GM19099 (cell line): Measurements from ENCODE around the gene CCSER1.

ENCODE experiments used
- POLR2A ChIP-seq: IDR thresholded peaks from 3 replicates; pipeline ENCODE4 v1.6.1; 2011; ENCODE audit warnings: low read depth; ENCODE audit not compliant: insufficient read length; ENCODE audit errors: extremely low read depth

Gene CCSER1

DNA sequence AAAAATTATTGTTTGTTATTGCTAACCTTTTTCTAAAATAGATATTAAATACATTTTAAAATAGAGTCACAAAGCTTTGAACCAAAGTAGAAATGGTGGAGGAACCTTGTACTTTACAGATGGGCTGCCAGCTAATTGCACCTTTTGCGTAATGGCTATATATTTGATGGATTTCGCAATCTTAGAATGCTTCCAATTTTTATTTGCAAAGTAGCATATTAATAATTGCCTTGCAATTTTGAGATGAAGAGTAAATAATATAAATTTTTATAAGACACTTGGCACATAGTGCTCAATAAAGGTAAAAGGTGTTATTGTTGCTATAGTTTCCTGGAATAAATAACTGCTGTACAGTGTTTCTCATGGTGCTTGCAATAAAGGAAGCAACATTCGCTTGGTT is 533.5 kb downstream of the CCSER1 start:
- no peak for TF ChIP-seq POLR2A

DNA sequence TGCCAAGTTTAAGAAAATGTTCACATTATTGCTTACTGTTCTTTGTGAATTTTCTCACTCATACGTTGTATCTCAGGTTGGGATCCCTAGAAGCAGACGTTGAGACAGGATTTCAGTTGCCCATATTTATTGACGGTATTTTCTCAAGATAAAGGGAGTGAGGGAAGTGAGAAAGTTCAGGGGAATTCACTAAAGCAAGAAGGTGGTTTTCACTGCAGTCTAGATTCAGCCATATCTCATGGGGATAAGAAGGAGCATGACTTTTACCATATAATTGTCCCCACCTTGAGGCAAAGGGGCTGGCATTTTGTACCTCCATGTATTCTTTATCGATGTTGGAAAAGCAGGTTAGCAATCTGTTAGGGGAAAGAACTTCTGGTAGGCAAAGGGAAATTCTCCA is 543.0 kb downstream of the CCSER1 start:
- no peak for TF ChIP-seq POLR2A

DNA sequence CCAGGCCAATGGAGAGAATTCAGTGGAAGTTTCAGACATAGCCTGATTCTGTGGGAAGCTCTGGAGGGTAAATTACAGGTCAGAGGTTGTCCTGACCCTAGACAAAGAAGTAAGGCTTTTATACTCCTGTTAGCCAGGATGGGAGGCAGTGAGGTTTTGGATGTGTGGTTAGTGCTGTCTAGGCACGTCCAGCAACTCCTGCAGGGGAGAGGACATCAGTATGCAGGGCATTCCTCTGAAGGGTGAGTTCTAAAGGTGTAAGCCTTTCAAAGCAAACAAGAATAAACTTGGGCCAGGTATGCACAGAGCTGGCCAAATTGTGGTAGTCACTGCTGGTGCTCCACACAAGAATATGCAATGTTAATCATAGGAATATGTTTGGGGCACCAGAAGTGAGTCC is 562.5 kb downstream of the CCSER1 start:
- no peak for TF ChIP-seq POLR2A

DNA sequence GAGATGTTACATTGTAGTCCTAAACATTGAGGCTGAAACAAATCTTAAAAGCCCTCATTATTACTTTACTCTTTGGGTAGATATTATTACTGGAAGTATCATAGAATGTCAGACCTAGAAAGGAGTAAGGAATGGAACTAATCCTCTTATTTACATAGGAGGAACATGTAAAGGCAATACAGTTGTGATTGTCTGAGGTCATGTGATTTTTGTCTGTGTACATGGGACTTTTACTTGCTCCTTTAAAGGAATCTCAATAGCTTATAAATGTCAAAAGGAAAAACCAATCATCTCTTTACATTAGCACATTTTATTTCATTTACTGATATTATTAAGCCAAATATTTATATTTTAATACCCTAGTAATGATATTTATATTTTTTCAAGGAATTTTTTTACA is 568.2 kb downstream of the CCSER1 start:
- TF ChIP-seq POLR2A, result no peak

DNA sequence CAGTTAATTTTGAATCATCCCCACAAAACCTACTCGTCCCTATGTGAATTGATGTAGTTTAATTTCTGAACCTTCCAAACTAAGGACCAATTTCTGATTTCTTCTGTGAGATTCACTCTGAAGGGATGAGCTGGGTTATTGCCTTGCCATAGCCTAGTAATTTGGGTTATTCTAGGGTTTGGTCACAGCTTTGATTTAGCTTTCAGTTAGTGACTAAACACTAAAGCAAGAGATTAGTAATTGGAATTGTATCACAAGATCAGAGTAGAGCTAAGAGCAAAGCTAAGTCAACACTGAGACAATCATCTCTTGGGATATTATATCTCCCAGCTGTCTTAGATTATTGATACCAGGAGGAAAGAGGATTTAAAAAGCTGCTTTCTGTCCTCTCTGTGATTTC is 588.0 kb downstream of the CCSER1 start:
- no peak for TF ChIP-seq POLR2A

DNA sequence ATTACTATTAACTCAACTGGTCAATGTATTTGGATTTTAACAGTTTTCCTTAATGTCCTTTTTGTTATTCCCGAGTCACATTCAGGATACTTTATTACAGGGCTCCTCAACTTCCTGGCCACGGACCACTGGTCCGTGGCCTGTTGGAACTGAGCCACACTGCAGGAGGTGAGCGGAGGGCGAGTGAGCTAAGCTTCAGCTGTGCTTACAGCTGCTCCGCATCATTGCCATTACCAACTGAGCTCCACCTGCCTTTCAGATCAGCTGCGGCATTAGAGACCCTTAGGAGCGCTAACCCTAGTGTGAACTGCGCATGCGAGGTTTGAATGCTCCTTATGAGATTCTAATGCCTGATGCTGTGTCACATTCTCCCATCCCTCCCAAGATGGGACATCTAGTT is 591.7 kb downstream of the CCSER1 start:
- TF ChIP-seq POLR2A, result no peak

DNA sequence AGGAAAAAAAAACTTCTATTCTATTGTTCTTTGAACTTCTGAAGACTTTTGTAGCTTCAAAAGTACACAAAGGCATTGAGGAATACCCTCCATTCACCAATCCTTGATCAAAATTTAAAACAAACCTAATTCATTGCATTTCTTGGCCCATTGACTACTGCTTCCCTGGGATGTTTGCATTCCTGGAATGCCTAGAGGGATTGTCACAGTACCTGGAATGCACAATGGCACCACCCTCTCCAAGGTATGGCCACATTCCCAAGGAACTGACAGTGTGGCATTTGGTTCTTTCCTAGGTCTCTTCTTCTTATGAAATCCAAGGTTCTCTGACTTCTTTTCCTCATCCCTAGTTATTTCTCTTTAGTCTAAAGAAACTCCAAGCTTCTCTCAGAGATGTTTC is 600.7 kb downstream of the CCSER1 start:
- no peak for TF ChIP-seq POLR2A

DNA sequence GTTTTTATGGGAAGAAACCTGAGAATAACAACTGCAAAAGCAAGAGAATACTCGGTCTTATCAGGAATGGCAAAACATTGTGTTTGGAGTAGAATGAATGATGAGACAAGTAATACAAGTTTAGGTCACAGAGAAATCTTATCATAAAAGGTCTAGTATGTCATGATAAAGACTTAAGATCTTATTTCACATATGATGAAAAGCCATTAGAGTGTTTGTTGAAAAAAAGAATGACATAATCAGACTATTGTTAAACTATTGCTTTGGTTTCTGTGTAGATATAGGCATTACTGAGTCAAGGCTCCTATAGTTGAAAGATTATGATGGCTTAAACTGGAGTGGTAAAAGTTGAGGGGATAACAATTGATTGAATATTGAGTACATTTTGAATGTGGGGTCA is 603.6 kb downstream of the CCSER1 start:
- no peak for TF ChIP-seq POLR2A

DNA sequence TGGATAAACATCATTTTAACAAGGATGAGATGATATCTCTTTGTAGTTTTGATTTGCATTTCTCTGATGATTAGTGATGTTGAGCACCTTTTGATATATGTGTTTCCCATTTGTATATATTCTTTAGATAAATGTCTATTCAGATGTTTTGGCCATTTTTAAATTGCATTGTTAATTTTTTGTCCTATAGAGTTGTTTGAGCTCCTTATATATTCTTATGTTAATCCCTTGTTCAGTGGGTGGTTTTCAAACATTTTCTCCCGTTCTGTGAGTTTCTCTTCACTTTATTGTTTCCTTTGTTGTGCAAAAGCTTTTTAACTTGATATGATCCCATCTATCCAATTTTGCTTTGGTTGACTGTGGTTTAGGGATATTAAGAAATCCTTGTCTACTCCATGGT is 606.0 kb downstream of the CCSER1 start:
- TF ChIP-seq POLR2A, result no peak

DNA sequence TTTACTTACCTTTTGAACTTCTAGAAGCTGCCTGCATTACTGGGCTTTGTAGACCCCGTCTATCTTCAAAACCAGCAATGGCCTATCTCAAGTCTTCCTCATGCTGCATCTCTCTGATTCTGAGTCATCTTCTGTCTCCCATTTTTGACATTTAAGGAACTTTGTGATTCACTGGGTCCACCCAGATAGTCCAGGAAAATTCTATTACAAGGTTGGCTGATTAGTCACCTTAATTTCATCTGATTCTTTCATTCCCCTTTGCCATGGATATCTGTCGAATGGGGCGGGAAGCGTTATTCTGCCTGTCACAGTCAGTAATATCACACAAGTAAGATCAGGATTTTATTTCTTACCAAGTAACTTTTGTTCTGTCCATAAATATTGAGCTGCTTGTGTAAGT is 618.0 kb downstream of the CCSER1 start:
- TF ChIP-seq POLR2A, result no peak

DNA sequence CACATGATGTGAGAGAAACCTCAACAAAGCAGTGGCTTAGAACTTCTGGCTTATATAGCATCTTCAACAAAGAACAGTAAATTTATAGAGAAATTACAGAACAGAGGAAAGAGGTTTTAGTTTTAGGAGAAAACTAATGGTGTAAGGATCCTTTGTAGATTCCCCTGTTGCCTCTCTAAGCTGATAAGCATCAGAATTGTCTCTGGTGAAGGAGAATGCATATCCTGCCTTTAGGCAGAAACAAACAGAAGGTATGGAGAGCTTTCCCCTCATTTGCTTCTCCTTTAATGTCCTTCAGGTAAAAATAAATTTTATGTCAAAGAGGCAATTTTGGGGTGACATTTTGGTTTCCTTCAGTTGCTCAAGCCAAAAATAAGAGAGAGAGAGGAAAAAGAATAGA is 625.9 kb downstream of the CCSER1 start:
- TF ChIP-seq POLR2A, result no peak

DNA sequence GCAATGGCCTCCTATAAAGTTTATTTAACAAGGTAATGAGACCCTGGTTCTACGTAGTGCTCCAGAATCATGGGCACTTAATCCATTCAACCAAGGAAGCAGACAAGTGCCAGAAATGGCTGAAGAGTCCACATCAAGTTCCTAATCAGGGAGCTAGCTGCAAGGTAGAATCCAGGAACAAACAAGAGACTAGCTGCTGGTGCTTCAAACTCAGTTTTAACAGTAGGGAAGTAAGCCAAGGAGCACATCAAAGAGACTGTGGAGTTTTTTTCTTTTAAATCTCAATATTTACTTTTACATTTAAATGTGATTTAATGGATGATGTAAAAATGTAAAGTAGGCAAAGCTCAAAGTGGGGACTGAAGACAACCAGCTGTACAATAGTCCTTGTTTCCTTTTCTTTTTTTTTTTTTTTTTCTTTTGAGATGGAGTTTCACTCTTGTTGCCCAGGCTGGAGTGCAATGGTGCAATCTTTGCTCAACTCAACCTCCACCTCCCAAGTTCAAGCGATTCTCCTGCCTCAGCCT is 630.4 kb downstream of the CCSER1 start:
- no peak for TF ChIP-seq POLR2A

DNA sequence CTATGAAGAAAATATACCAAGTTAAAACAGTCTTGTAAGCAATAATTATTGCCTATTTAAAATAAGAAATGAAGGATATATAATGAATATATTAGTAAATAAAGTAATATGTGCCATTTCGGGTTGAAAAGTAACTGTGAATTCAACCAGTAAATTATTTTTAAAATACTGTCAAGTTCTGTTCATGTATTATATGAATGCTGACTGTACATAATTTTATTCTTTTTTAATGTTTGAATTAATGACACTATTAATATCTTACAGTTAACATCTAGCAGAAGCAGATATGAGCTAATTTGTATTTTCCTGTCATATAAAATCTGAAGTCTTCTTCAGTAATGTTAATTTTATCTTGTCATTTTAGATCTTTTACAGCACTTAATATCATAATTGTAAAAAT is 632.9 kb downstream of the CCSER1 start:
- no peak for TF ChIP-seq POLR2A

DNA sequence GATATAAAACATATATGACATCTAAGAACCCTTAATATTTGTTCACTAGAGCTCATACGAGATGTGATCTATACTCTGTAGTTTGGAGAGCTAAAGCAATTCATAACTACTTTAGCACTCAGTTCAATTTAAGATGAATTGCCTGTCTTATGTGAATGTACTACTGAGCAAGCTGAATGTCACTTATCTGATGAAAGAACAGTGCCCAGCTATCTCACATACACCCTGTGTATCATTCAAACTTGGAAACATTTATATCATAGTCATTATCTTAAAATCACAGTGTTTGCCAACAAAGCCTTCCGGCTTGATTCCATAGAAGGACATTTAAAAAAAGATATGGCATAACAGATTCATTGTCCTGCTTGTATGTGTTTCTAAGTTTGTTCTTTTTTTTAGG is 639.6 kb downstream of the CCSER1 start:
- TF ChIP-seq POLR2A, result no peak

DNA sequence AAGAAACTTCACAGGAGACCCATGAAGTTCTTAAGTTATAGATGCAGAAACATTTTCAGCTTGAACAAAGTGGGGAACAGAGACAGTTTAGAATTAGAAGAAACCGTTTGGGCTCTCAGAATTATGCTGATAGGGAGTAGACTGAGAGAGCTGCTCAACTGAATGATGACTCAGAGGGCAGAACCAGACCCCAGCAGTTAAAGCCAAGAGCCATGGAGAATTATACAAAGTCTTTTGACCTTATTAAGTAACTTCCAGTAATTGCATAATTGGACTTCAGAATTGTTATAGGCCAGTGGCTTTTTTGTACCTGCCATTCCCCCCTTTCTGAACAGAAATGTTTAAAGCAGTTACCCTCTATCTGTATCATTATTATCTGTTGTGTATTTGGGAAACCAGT is 642.1 kb downstream of the CCSER1 start:
- TF ChIP-seq POLR2A, result no peak

DNA sequence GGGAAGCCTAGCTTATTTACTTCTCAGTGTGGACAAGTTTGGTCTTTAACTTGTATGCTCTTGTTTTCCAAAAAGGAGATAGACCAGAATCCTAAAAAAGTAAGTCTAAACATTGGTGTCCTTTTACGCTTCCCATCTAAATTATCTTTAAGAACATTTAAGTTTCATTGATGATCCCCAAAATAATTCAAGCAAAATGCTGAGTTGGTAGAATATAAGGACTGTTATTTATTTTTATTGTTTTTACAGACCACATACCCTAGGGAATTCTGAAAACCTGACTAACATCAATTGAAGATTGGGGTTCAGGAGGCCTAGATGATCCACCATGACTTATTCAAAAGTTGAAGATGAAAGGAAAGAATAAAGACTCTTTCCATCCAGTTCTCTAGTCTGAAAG is 653.0 kb downstream of the CCSER1 start:
- TF ChIP-seq POLR2A, result no peak

DNA sequence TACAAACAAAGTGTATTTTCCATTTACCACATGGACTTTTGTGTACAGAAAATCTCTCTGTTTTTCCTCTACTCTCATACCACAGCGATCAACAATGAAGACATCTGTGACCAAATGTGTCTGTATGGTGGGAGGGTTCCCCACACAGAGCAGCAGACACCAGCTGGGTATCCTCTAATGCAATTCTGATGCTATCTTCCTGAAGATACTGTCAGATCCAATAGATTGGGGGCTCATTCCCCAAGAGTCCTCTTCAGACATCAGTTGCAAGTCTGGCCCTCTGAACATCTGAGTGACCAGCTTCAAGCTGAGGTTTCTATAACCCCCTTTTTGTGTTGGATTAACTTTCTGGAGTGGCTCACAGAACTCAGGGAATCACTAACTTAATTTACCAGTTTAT is 659.4 kb downstream of the CCSER1 start:
- TF ChIP-seq POLR2A, result no peak
